K562 (cell line): ENCODE results near the gene PLCB1. TPM values are rescaled to one million over a fixed set of nuclear protein-coding genes. Genes with fewer than 3 reads are reported as not detected.

Experiments used
- ATAC-seq: fragments of 200-7000 bp; cut with Tn5 transposase; 3 replicates; pipeline ENCODE4 v1.9.1; 2020; ENCODE audit warnings: moderate library complexity
- BruUV-seq: library from RNA; stranded (reverse); fragments of 400-500 nt; replicated peaks from 2 replicates; lab custom pipeline; 2021; lab: Mats Ljungman, UMichigan
- CTCF ChIA-PET: fragments of 300-600 bp; formaldehyde crosslinking; extraction: SDS; loops from one replicate; lab custom pipeline; 2021; ENCODE audit warnings: low intra/inter-chr PET ratio; lab: Yijun Ruan, JAX
- POLR2A ChIA-PET: fragments of 300-600, 350-650 bp; sonication (Branson Sonifier 250); formaldehyde crosslinking; extraction: SDS; loops from one replicate; lab custom pipeline; 2021; ENCODE audit warnings: antibody characterized with exemption, inconsistent platforms; lab: Yijun Ruan, JAX
- DNase-seq, 4 experiments: peaks; one replicate each; pipeline versions ENCODE4 v3.0.0 to v3.0.0-alpha.2; 2011 to 2018; ENCODE audit warnings: low spot score in 3 of 4, mixed read lengths in 3 of 4; ENCODE audit errors: extremely low read depth in 1 of 4
- FAIRE-seq: peaks from 2 replicates; lab custom pipeline; 2011; peaks lifted over from hg19 to GRCh38; lab: Jason Lieb, UNC
- H2AFZ ChIP-seq: 2 replicates; pipeline ENCODE4 v1.6.0; 2011; ENCODE audit warnings: low read depth, low read length, control low read depth, inconsistent platforms
- H3K27ac ChIP-seq: fragments of 200-600 bp; 3 replicates; pipeline ENCODE4 v1.8.0; 2011; ENCODE audit warnings: low read depth, mild to moderate bottlenecking, control low read depth, inconsistent platforms, low read length, moderate library complexity, mixed read lengths; ENCODE audit errors: extremely low read depth
- H3K27me3 ChIP-seq, 2 experiments: fragments of 300-600 bp in 1 of 2; 2 replicates in 1 of 2; 3 replicates in 1 of 2; pipeline versions ENCODE4 v1.6.0 to v1.8.0; 2011; ENCODE audit warnings: inconsistent platforms in 2 of 2, low read length in 2 of 2, mild to moderate bottlenecking in 1 of 2, mixed read lengths in 1 of 2, moderate library complexity in 1 of 2; ENCODE audit not compliant: control insufficient read depth in 2 of 2, insufficient read depth in 2 of 2
- H3K36me3 ChIP-seq: fragments of 300-600 bp; 3 replicates; pipeline ENCODE4 v1.8.0; 2011; ENCODE audit warnings: mild to moderate bottlenecking, low read length, inconsistent platforms; ENCODE audit not compliant: control insufficient read depth, insufficient read depth
- H3K4me1 ChIP-seq, 2 experiments: fragments of 200-600 bp in 1 of 2; replicated peaks in 1 of 2; 2 replicates in 1 of 2; 3 replicates in 1 of 2; pipeline versions ENCODE4 v1.5.1 to v1.8.0; 2011; ENCODE audit warnings: inconsistent platforms in 2 of 2, low read length in 2 of 2, mild to moderate bottlenecking in 1 of 2, mixed read lengths in 1 of 2, moderate library complexity in 1 of 2; ENCODE audit not compliant: control insufficient read depth in 2 of 2, insufficient read depth in 2 of 2
- H3K4me2 ChIP-seq: 2 replicates; pipeline ENCODE4 v1.6.1; 2011; ENCODE audit warnings: low read length, control low read depth, inconsistent platforms, mixed read lengths; ENCODE audit not compliant: insufficient read depth
- H3K4me3 ChIP-seq: fragments of 200-600 bp; sonication (generic), shearing (Covaris generic); 2 replicates; pipeline ENCODE4 v1.5.1; 2016; ENCODE audit warnings: control low read depth, inconsistent platforms
- H3K79me2 ChIP-seq: fragments of 200-600 bp; 3 replicates; pipeline ENCODE4 v1.8.0; 2011; ENCODE audit warnings: low read length, inconsistent platforms; ENCODE audit not compliant: control insufficient read depth, insufficient read depth
- H3K9ac ChIP-seq, 2 experiments: 2 replicates each; pipeline versions ENCODE4 v1.6.0 to v1.6.1; 2011; ENCODE audit warnings: low read depth in 2 of 2, low read length in 2 of 2, control low read depth in 1 of 2, inconsistent platforms in 1 of 2, mild to moderate bottlenecking in 1 of 2, mixed read lengths in 1 of 2; ENCODE audit not compliant: insufficient read depth in 1 of 2
- H3K9me1 ChIP-seq: one replicate; pipeline ENCODE4 v1.6.0; 2011; ENCODE audit warnings: inconsistent platforms, mild to moderate bottlenecking, low read length, moderate library complexity; ENCODE audit not compliant: control insufficient read depth, insufficient read depth
- H3K9me3 ChIP-seq: replicated peaks from 2 replicates; pipeline ENCODE4 v1.5.1; 2011; ENCODE audit warnings: low read depth, low read length, inconsistent platforms; ENCODE audit not compliant: control insufficient read depth, insufficient read depth
- H4K20me1 ChIP-seq: replicated peaks from 2 replicates; pipeline ENCODE4 v1.6.1; 2011; ENCODE audit warnings: low read length, inconsistent platforms, mixed read lengths; ENCODE audit not compliant: control insufficient read depth, insufficient read depth
- DEAF1 ChIP-seq: fragments of 450-650 bp; formaldehyde crosslinking; IDR thresholded peaks from 2 replicates; pipeline ENCODE4 v1.4.0; 2020; ENCODE audit warnings: mild to moderate bottlenecking, moderate library complexity
- KDM1A ChIP-seq, 2 experiments: fragments of 450-650 bp; IDR thresholded peaks; 2 replicates each; pipeline ENCODE4 v1.6.1; 2016; ENCODE audit warnings: mild to moderate bottlenecking in 2 of 2
- PBX2 ChIP-seq, 2 experiments: IDR thresholded peaks in 1 of 2; conservative IDR thresholded peaks in 1 of 2; 2 replicates each; pipeline ENCODE4 v1.6.1; 2016; ENCODE audit warnings: low read depth in 2 of 2, mild to moderate bottlenecking in 1 of 2, missing compliant biosample characterization in 1 of 2, missing genetic modification characterization in 1 of 2, moderate library complexity in 1 of 2
- RAD21 ChIP-seq, 2 experiments: fragments of 250-450 bp in 1 of 2; fragments of 450-650 bp in 1 of 2; sonication (Bioruptor Pico) in 1 of 2; formaldehyde crosslinking in 1 of 2; IDR thresholded peaks in 1 of 2; conservative IDR thresholded peaks in 1 of 2; 2 replicates each; pipeline versions ENCODE4 v1.4.0 to v1.8.0; 2020 to 2022; ENCODE audit warnings: mild to moderate bottlenecking in 2 of 2, moderate library complexity in 1 of 2
- REST ChIP-seq, 2 experiments: fragments of 450-650 bp; formaldehyde crosslinking in 1 of 2; IDR thresholded peaks; 2 replicates each; pipeline versions ENCODE4 v1.4.0 to v1.6.1; 2014 to 2020; ENCODE audit warnings: mild to moderate bottlenecking in 2 of 2, borderline replicate concordance in 1 of 2, low read depth in 1 of 2
- RFX1 ChIP-seq: fragments of 450-650 bp; IDR thresholded peaks from 2 replicates; pipeline ENCODE4 v1.6.1; 2016; ENCODE audit warnings: mild to moderate bottlenecking, moderate library complexity
- ZNF12 ChIP-seq: sonication (generic); formaldehyde crosslinking; IDR thresholded peaks from 2 replicates; pipeline ENCODE4 v1.4.0; 2020; ENCODE audit warnings: mild to moderate bottlenecking, missing genetic modification reagents
- WGBS: fragments of 100-300 bp; shearing (Covaris generic); methylation state at CpG from one replicate; pipeline ENCODE4 v1.1.6; 2016; ENCODE audit warnings: low coverage, mixed read lengths; ENCODE audit not compliant: insufficient coverage; ENCODE audit errors: missing lambda C conversion rate; 5-methylcytosine and 5-hydroxymethylcytosine counted together
- in situ Hi-C: fragments of 300-500 bp; cut with MboI; formaldehyde crosslinking; loops from 4 replicates; pipeline ENCODE4 v1.15.0; 2018; ENCODE audit warnings: inconsistent platforms, mixed read lengths
- intact Hi-C: fragments of 100-400 bp; cut with micrococcal nuclease; formaldehyde crosslinking; loops from 2 replicates; pipeline ENCODE4 v1.14.2; 2022
- polyA plus RNA-seq, 8 experiments: library from polyadenylated mRNA; depleted of rRNA in 4 of 8; stranded (reverse) in 5 of 8; unstranded in 3 of 8; fragments of >200 nt; fragmentation: Nextera tagmentation in 2 of 8; fragmentation: Illumina TruSeq in 1 of 8; extraction: Ambion mirVana in 2 of 8; extraction: Trizol in 1 of 8; gene quantifications; 2 replicates each; pipeline versions ENCODE4 v1.2.1 to v1.2.3, GENCODE V29; 2011 to 2014; ENCODE audit warnings: inconsistent platforms in 1 of 8, missing spikeins in 1 of 8
- total RNA-seq, 7 experiments: library from RNA; depleted of rRNA in 6 of 7; stranded (reverse); fragments of >200 nt in 6 of 7; fragmentation: Illumina TruSeq in 2 of 7; extraction: Trizol in 2 of 7; gene quantifications; 2 replicates each; pipeline versions ENCODE4 v1.2.1 to v1.2.3, GENCODE V29; 2011 to 2021; ENCODE audit warnings: low replicate concordance in 1 of 7

Gene PLCB1
- total and polyA plus RNA-seq, 9 of the 15 experiments (the other 6 are each of a cell fraction or from before 2014, with no cell fraction given): 0.34 to 3.1 (median 1.3) TPM

GRCh38 chr20:8790442-8791074, 658.5 kb downstream of the PLCB1 start:
- no peak overlapping the region for H2AFZ ChIP-seq
- ChIA-PET CTCF (interaction anchor here (0.9 to 1.4 kb wide), 4 partner anchors 21 to 569 kb away, joined by 3 to 5 read pairs (median 4); no protein-coding TSS in a partner anchor), POLR2A (no interaction called here)
- no peaks in the 10 kb centered on the region for H3K9me1 ChIP-seq
- no peak for ATAC-seq
- intact Hi-C loops: loop anchor here (1.0 kb wide), 1 partner anchor 569 kb away; no protein-coding TSS in a partner anchor
- no peak overlapping the region for H3K4me3 ChIP-seq
- no peaks in the 10 kb centered on the region for H4K20me1 ChIP-seq
- no peaks in the 10 kb centered on the region for H3K9me3 ChIP-seq
- no peaks in the 10 kb centered on the region for H3K4me1 ChIP-seq
- WGBS: 1% methylated on average over 5 of the region's 5 CpGs
- no peak overlapping the region for H3K27ac ChIP-seq
- H3K9ac ChIP-seq: no peak overlapping the region
- H3K36me3 ChIP-seq: no peaks in the 10 kb centered on the region
- no peak overlapping the region for H3K4me2 ChIP-seq
- no peaks in the 10 kb centered on the region for H3K27me3 ChIP-seq
- peak; percentile 15 to 44 (median 26) for DNase-seq
- H3K79me2 ChIP-seq: no peaks in the 10 kb centered on the region
- no peak for FAIRE-seq
- in situ Hi-C loops: no loop called here
- no TSS peak for BruUV-seq
- TF ChIP-seq DEAF1 (CRISPR knock-in tag): peak; percentile 41; the same call in 1 of the 2 replicates
- TF ChIP-seq ZNF12 (CRISPR knock-in tag): no peak
- peak; percentile 62 to 71 for TF ChIP-seq RAD21 (CRISPR knock-in tag; conservative IDR thresholded peaks at IDR 0.05 in 1 of 2, IDR thresholded peaks at IDR 0.05 in 1 of 2)
- TF ChIP-seq KDM1A (IDR thresholded peaks at IDR 0.05): 0 out of 4 replicates have a peak, but pooled peaks of 1 of the 2 experiments have one; percentile 18
- no peak for TF ChIP-seq PBX2 (CRISPR knock-in tag; IDR thresholded peaks at IDR 0.05; ENCODE audit: low read depth)
- TF ChIP-seq PBX2 (tag; conservative IDR thresholded peaks at IDR 0.05; ENCODE audit: low read depth): peak; percentile 52; the same call in 1 of the 2 replicates
- TF ChIP-seq RFX1: peak; percentile 26; the same call in 1 of the 2 replicates
- peak; percentile 38; the same call in 1 of the 2 replicates for TF ChIP-seq REST (IDR thresholded peaks at IDR 0.05; ENCODE audit: borderline replicate concordance)
- TF ChIP-seq REST (CRISPR knock-in tag; IDR thresholded peaks at IDR 0.05; ENCODE audit: low read depth): no peak
